HepG2 (cell line): Measurements from ENCODE around the gene ZFP36L2. TPM values are rescaled to one million over a fixed set of nuclear protein-coding genes. Genes with fewer than 3 reads are reported as not detected.

Experiments used
- BCL6 ChIP-seq: IDR thresholded peaks from 2 replicates; pipeline ENCODE4 v1.6.1; 2016; ENCODE audit warnings: missing genetic modification reagents, missing compliant biosample characterization
- CHD4 ChIP-seq: fragments of 200-600 bp; sonication (generic); IDR thresholded peaks from 2 replicates; pipeline ENCODE4 v1.7.0; 2017; ENCODE audit warnings: mild to moderate bottlenecking, low read length, borderline replicate concordance
- HNF4G ChIP-seq, 2 experiments: sonication (generic) in 1 of 2; formaldehyde crosslinking in 1 of 2; IDR thresholded peaks; 2 replicates each; pipeline versions ENCODE4 v1.4.0 to v1.6.1; 2011 to 2020; ENCODE audit warnings: borderline replicate concordance in 2 of 2, low read depth in 2 of 2, mild to moderate bottlenecking in 2 of 2, low read length in 1 of 2, missing genetic modification reagents in 1 of 2, moderate library complexity in 1 of 2
- ISL2 ChIP-seq: sonication (generic); formaldehyde crosslinking; IDR thresholded peaks from 2 replicates; pipeline ENCODE4 v1.5.0; 2020; ENCODE audit warnings: missing genetic modification reagents
- JDP2 ChIP-seq: sonication (generic); formaldehyde crosslinking; IDR thresholded peaks from 2 replicates; pipeline ENCODE4 v1.8.1; 2022; ENCODE audit warnings: missing genetic modification reagents, borderline replicate concordance
- KMT2A ChIP-seq: sonication (generic); formaldehyde crosslinking; IDR thresholded peaks from 2 replicates; pipeline ENCODE4 v1.4.0; 2020; ENCODE audit warnings: missing genetic modification reagents
- MEIS1 ChIP-seq: sonication (generic); formaldehyde crosslinking; IDR thresholded peaks from 2 replicates; pipeline ENCODE4 v1.9.0; 2021; ENCODE audit warnings: mild to moderate bottlenecking, missing genetic modification reagents, moderate library complexity, borderline replicate concordance
- PHB2 ChIP-seq: fragments of 450-650 bp; IDR thresholded peaks from 2 replicates; pipeline ENCODE4 v1.6.1; 2018; ENCODE audit not compliant: partially characterized antibody
- PHF5A ChIP-seq: IDR thresholded peaks from one replicate; pipeline ENCODE4 v1.6.1; 2018; ENCODE audit warnings: low read depth, missing genetic modification reagents; ENCODE audit not compliant: unreplicated experiment
- SALL1 ChIP-seq: sonication (generic); formaldehyde crosslinking; IDR thresholded peaks from 2 replicates; pipeline ENCODE4 v1.8.0; 2022; ENCODE audit warnings: mild to moderate bottlenecking, missing genetic modification reagents
- SIN3A ChIP-seq: IDR thresholded peaks from 2 replicates; pipeline ENCODE4 v1.6.1; 2011; ENCODE audit warnings: low read depth, mild to moderate bottlenecking, control low read depth, low read length, borderline replicate concordance
- SP2 ChIP-seq: sonication (generic); formaldehyde crosslinking; IDR thresholded peaks from 2 replicates; pipeline ENCODE4 v1.5.1; 2020; ENCODE audit warnings: mild to moderate bottlenecking, missing genetic modification reagents
- TAF1 ChIP-seq: sonication (generic); formaldehyde crosslinking; IDR thresholded peaks from 2 replicates; pipeline ENCODE4 v1.4.0; 2020; ENCODE audit warnings: missing genetic modification reagents
- ZNF225 ChIP-seq: sonication (generic); formaldehyde crosslinking; IDR thresholded peaks from 2 replicates; pipeline ENCODE4 v1.4.0; 2020; ENCODE audit warnings: mild to moderate bottlenecking, missing genetic modification reagents
- ZNF34 ChIP-seq: sonication (generic); formaldehyde crosslinking; IDR thresholded peaks from 2 replicates; pipeline ENCODE4 v1.4.0; 2020; ENCODE audit warnings: mild to moderate bottlenecking, missing genetic modification reagents, borderline replicate concordance
- ZNF678 ChIP-seq: sonication (generic); formaldehyde crosslinking; IDR thresholded peaks from 2 replicates; pipeline ENCODE4 v1.4.0; 2020; ENCODE audit warnings: mild to moderate bottlenecking, missing genetic modification reagents
- ZNF772 ChIP-seq: sonication (generic); formaldehyde crosslinking; IDR thresholded peaks from 2 replicates; pipeline ENCODE4 v1.5.0; 2020; ENCODE audit warnings: mild to moderate bottlenecking, missing genetic modification reagents
- ZNF800 ChIP-seq: sonication (generic); formaldehyde crosslinking; IDR thresholded peaks from 2 replicates; pipeline ENCODE4 v1.4.0; 2020; ENCODE audit warnings: missing genetic modification reagents
- ZNF839 ChIP-seq: sonication (generic); formaldehyde crosslinking; IDR thresholded peaks from 2 replicates; pipeline ENCODE4 v1.4.0; 2020; ENCODE audit warnings: missing genetic modification reagents, mild to moderate bottlenecking, borderline replicate concordance
- ZSCAN29 ChIP-seq: sonication (generic); formaldehyde crosslinking; conservative IDR thresholded peaks from 2 replicates; pipeline ENCODE4 v1.4.0; 2020; ENCODE audit warnings: mild to moderate bottlenecking, missing genetic modification reagents
- polyA plus RNA-seq, 8 experiments: library from polyadenylated mRNA; depleted of rRNA in 3 of 8; stranded (reverse) in 7 of 8; unstranded in 1 of 8; fragments of >200 nt; fragmentation: Illumina TruSeq in 4 of 8; extraction: Trizol in 4 of 8; gene quantifications; 2 replicates each; pipeline versions ENCODE4 v1.2.1 to v1.2.3, GENCODE V29; 2011 to 2016; ENCODE audit warnings: low read depth in 4 of 8, missing spikeins in 1 of 8, mixed read lengths in 1 of 8; ENCODE audit not compliant: insufficient read depth in 1 of 8
- total RNA-seq, 5 experiments: library from RNA; depleted of rRNA; stranded (reverse); fragments of >200 nt; fragmentation: Illumina TruSeq; extraction: Trizol; gene quantifications; 2 replicates each; pipeline ENCODE4 v1.2.3, GENCODE V29; 2016; ENCODE audit warnings: low read depth in 1 of 5
- TF ChIP-seq, protein P1 (sequence below): sonication (generic); formaldehyde crosslinking; IDR thresholded peaks from 2 replicates; pipeline ENCODE4 v1.9.0; 2021; ENCODE audit warnings: missing genetic modification reagents, borderline replicate concordance
- TF ChIP-seq, protein P2 (sequence below): sonication (generic); formaldehyde crosslinking; IDR thresholded peaks from 2 replicates; pipeline ENCODE4 v1.8.0; 2022; ENCODE audit warnings: mild to moderate bottlenecking, missing genetic modification reagents, moderate library complexity
- TF ChIP-seq, protein P3 (sequence below): sonication (generic); formaldehyde crosslinking; IDR thresholded peaks from 2 replicates; pipeline ENCODE4 v1.5.0; 2020; ENCODE audit warnings: missing genetic modification reagents

The ZFP36L2 gene
- total and polyA plus RNA-seq, 2 of the 13 experiments (the other 11 are each of a cell fraction or from before 2014, with no cell fraction given), result 11.2 to 21.8 TPM

- no peak; the same call in 1 of the 2 replicates for TF ChIP-seq ZNF800 (CRISPR knock-in tag)
- TF ChIP-seq CHD4, result peak; percentile 83; the same call in 1 of the 2 replicates
- TF ChIP-seq KMT2A, result peak; percentile 42
- TF ChIP-seq HNF4G (IDR thresholded peaks at IDR 0.05; ENCODE audit: borderline replicate concordance, low read depth, low read length), result 0 out of 2 replicates have a peak, but pooled peaks have one; percentile 23
- TF ChIP-seq HNF4G (CRISPR knock-in tag; IDR thresholded peaks at IDR 0.05; ENCODE audit: borderline replicate concordance, low read depth), result no peak; the same call in 1 of the 2 replicates
- TF ChIP-seq BCL6, result no peak; the same call in none of the 2 replicates
- TF ChIP-seq, protein P1, sequence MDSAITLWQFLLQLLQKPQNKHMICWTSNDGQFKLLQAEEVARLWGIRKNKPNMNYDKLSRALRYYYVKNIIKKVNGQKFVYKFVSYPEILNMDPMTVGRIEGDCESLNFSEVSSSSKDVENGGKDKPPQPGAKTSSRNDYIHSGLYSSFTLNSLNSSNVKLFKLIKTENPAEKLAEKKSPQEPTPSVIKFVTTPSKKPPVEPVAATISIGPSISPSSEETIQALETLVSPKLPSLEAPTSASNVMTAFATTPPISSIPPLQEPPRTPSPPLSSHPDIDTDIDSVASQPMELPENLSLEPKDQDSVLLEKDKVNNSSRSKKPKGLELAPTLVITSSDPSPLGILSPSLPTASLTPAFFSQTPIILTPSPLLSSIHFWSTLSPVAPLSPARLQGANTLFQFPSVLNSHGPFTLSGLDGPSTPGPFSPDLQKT (CRISPR knock-in tag), result no peak
- TF ChIP-seq, protein P2, sequence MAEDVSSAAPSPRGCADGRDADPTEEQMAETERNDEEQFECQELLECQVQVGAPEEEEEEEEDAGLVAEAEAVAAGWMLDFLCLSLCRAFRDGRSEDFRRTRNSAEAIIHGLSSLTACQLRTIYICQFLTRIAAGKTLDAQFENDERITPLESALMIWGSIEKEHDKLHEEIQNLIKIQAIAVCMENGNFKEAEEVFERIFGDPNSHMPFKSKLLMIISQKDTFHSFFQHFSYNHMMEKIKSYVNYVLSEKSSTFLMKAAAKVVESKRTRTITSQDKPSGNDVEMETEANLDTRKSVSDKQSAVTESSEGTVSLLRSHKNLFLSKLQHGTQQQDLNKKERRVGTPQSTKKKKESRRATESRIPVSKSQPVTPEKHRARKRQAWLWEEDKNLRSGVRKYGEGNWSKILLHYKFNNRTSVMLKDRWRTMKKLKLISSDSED (CRISPR knock-in tag), result 0 out of 2 replicates have a peak, but pooled peaks have one; percentile 2
- TF ChIP-seq ZNF678 (CRISPR knock-in tag), result no peak
- TF ChIP-seq ZNF772 (CRISPR knock-in tag), result peak; percentile 83; the same call in 1 of the 2 replicates
- TF ChIP-seq SP2 (CRISPR knock-in tag), result no peak
- peak; percentile 62 for TF ChIP-seq ISL2 (CRISPR knock-in tag)
- TF ChIP-seq ZNF225 (CRISPR knock-in tag), result peak; percentile 69; the same call in 1 of the 2 replicates
- no peak for TF ChIP-seq PHB2
- TF ChIP-seq SALL1 (CRISPR knock-in tag), result peak; percentile 89
- no peak for TF ChIP-seq ZNF839 (CRISPR knock-in tag)
- TF ChIP-seq, protein P3, sequence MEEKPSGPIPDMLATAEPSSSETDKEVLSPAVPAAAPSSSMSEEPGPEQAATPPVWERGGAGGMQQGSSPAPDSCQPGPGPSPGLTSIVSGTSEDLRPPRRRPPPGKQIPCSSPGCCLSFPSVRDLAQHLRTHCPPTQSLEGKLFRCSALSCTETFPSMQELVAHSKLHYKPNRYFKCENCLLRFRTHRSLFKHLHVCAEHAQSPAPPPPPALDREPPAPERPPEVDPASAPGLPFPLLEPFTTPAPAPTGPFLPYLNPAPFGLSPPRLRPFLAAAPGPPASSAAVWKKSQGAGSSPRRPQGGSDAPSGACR (CRISPR knock-in tag), result no peak
- peak; percentile 77 for TF ChIP-seq TAF1
- no peak for TF ChIP-seq ZNF34
- TF ChIP-seq ZSCAN29 (CRISPR knock-in tag), result 0 out of 2 replicates have a peak, but pooled peaks have one; percentile 55
- TF ChIP-seq SIN3A, result peak; percentile 90; the same call in 1 of the 2 replicates
- TF ChIP-seq JDP2 (CRISPR knock-in tag), result no peak; the same call in 1 of the 2 replicates
- no peak for TF ChIP-seq PHF5A (CRISPR knock-in tag)
- TF ChIP-seq MEIS1 (CRISPR knock-in tag), result no peak
Measured at GRCh38 chr2:43219383-43220228, 6.8 kb downstream of the ZFP36L2 start (continued).
